OCI-LY3 (cell line): Measurements from ENCODE around the gene FNBP1.

Source experiments
- EZH2phosphoT487 ChIP-seq: fragments of 200-600 bp; shearing (Covaris generic); IDR thresholded peaks from 2 replicates; pipeline ENCODE4 v1.6.1; 2018; ENCODE audit warnings: antibody characterized with exemption, mixed run types, low read depth
- TF ChIP-seq, protein P1 (sequence below): fragments of 200-600, 300-600 bp; sonication (generic); IDR thresholded peaks from 2 replicates; pipeline ENCODE4 v1.5.1; 2014; ENCODE audit warnings: antibody characterized with exemption, low read length, low read depth

DNA sequence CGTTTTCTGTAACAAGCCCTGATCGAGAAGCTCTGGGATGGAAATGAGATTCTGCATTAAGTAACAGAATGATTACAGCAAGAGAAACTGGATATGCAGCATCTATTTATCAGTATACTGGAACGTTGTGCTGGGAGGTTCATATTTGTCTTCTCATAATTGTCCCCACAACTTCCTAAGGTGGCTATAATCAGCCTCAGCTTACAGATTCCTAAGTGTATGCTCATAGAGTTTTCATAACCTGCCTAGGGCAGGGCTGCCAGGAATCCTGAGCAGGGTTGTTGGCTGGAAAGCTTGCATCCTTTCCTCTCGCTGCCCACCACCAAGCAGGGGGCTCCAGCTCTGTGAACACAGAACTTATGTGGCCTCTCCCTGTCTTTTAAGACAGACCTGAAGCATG lies 70.2 kb downstream of the FNBP1 start:
- TF ChIP-seq, protein P1, sequence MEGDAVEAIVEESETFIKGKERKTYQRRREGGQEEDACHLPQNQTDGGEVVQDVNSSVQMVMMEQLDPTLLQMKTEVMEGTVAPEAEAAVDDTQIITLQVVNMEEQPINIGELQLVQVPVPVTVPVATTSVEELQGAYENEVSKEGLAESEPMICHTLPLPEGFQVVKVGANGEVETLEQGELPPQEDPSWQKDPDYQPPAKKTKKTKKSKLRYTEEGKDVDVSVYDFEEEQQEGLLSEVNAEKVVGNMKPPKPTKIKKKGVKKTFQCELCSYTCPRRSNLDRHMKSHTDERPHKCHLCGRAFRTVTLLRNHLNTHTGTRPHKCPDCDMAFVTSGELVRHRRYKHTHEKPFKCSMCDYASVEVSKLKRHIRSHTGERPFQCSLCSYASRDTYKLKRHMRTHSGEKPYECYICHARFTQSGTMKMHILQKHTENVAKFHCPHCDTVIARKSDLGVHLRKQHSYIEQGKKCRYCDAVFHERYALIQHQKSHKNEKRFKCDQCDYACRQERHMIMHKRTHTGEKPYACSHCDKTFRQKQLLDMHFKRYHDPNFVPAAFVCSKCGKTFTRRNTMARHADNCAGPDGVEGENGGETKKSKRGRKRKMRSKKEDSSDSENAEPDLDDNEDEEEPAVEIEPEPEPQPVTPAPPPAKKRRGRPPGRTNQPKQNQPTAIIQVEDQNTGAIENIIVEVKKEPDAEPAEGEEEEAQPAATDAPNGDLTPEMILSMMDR: no peak
- TF ChIP-seq EZH2phosphoT487: no peak
